CD4-positive, alpha-beta T cell treated with Interleukin-6 at 100 ng/mL for 8 hours (primary cell): ENCODE data around the gene CXCR4.

Experiments used
- DNase-seq: peaks from one replicate; pipeline ENCODE4 v3.0.0-alpha.2; 2020; ENCODE audit warnings: mixed read lengths, low spot score

Gene CXCR4

GRCh38 chr2:136131961-136132824, 14.2 kb upstream of the CXCR4 start:
- DNase-seq, result peak; percentile 76

GRCh38 chr2:136131484-136131960, 13.6 kb upstream of the CXCR4 start:
- DNase-seq, result peak; percentile 75

GRCh38 chr2:136130511-136130910, 12.6 kb upstream of the CXCR4 start:
- no peak for DNase-seq

- DNase-seq, result no peak
Measured at GRCh38 chr2:136130045-136130444, 12.1 kb upstream of the CXCR4 start.

- peak; percentile 80 for DNase-seq
Measured at GRCh38 chr2:136129601-136130000, 11.7 kb upstream of the CXCR4 start.

GRCh38 chr2:136128905-136129304, 11.0 kb upstream of the CXCR4 start:
- DNase-seq, result no peak

GRCh38 chr2:136128366-136128765, 10.4 kb upstream of the CXCR4 start:
- DNase-seq, result no peak

- DNase-seq, result no peak
Measured at GRCh38 chr2:136127356-136127755, 9.4 kb upstream of the CXCR4 start.

- DNase-seq, result no peak
Measured at GRCh38 chr2:136126421-136126926, 8.5 kb upstream of the CXCR4 start.

GRCh38 chr2:136126021-136126420, 8.1 kb upstream of the CXCR4 start:
- no peak for DNase-seq

GRCh38 chr2:136125236-136125635, 7.3 kb upstream of the CXCR4 start:
- no peak for DNase-seq

GRCh38 chr2:136124805-136125204, 6.9 kb upstream of the CXCR4 start:
- DNase-seq, result no peak

- no peak for DNase-seq
Measured at GRCh38 chr2:136122661-136123060, 4.7 kb upstream of the CXCR4 start.

GRCh38 chr2:136121204-136121910, 3.4 kb upstream of the CXCR4 start:
- no peak for DNase-seq

- DNase-seq, result no peak
Measured at GRCh38 chr2:136119717-136120675, 2.0 kb upstream of the CXCR4 start.

- DNase-seq, result peak; percentile 84
Measured at GRCh38 chr2:136118819-136119716, 1.1 kb upstream of the CXCR4 start.

- DNase-seq, result peak; percentile 54
Measured at GRCh38 chr2:136117391-136117841, 533 bp downstream of the CXCR4 start.

GRCh38 chr2:136116813-136117390, 1.0 kb downstream of the CXCR4 start:
- peak; percentile 75 for DNase-seq

GRCh38 chr2:136116151-136116812, 1.7 kb downstream of the CXCR4 start:
- peak; percentile 83 for DNase-seq
